NCI-H2107 treated with DMSO at 0.1 percent for 48 hours (cell line): ENCODE data around the gene CASP10.

Source experiments
- DNase-seq: peaks from one replicate; lab custom pipeline; 2025; ENCODE audit not compliant: unreplicated experiment; lab: John Stamatoyannopoulos, UW

Gene CASP10

GRCh38 chr2:201195331-201195730 is 12.4 kb downstream of the CASP10 start:
- DNase-seq: no peak

DNA sequence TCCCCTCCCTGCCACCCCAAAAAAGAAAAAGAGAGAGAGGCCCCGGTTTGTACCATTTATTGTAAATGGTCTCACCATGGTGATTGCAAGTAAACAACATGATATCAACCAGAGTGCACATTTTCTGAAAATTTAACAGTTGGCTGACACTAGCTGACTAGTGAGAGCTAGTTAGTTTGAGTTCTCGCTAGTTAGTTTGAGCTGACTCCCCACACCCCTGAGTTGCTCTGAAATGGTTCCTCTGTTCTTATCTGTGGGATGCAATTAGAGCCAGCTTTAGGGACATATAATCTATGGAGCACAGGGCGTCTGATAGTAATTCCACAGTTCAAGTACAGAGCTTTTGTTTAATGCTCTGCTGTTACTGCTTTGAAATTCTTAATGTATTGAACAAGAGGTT is 13.1 kb downstream of the CASP10 start:
- no peak for DNase-seq

DNA sequence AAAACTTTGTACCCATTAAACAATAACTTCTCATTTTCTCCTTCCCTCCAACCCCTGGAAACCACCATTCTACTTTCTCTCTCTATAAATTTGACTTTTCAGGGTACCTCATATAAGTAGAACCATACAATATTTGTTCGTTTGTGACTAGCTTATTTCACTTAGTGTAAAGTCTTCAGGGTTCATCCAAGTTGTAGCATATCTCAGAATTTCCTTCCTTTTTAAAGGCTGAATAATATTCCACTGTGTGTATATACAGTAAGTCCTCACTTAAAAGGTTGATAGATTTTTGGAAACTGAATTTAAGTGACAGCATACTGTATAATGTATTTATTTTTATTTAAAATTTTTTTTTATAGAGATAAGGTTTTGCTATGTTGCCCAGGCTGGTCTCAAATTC is 13.9 kb downstream of the CASP10 start:
- DNase-seq: no peak

DNA sequence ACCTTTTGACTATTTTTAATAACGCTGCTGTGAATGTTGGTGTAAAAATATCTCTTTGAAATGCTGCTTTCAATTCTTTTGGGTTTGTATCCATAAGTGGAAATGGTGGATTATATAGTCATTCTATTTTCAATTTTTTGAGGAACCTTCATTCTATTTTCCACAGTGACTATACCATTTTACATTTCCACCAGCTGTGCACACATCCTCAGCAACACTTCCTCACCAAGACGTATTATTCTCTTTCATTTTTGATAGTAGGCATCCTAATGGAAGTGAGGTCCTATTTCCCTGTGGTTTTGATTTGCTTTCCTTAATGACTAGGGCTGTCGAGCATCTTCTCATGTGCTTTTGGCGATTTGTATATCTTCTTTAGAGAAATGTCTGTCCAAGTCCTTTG is 14.8 kb downstream of the CASP10 start:
- DNase-seq: no peak

- DNase-seq: no peak
Measured at GRCh38 chr2:201199847-201200246, 16.9 kb downstream of the CASP10 start.

DNA sequence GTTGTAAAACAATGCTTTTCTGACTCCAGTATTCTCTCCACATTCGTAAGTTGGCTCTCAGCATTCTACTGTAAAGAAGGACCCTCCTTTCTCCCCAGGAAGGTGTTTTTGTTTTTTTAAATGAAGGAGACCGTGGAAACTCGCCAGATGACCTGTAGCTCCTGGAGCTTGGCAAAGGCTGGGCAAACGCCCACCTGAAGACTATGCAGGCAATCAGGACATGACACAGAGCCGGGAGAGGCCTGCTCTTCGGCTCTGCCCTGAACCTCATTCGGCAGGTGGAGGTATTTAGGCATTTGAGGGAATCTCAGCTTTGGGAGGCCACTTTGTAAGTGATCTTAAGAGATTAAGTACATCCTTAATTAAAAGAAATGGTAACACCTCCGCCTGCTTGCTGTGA is 17.4 kb downstream of the CASP10 start:
- no peak for DNase-seq

- no peak for DNase-seq
Measured at GRCh38 chr2:201201371-201201770, 18.4 kb downstream of the CASP10 start.

DNA sequence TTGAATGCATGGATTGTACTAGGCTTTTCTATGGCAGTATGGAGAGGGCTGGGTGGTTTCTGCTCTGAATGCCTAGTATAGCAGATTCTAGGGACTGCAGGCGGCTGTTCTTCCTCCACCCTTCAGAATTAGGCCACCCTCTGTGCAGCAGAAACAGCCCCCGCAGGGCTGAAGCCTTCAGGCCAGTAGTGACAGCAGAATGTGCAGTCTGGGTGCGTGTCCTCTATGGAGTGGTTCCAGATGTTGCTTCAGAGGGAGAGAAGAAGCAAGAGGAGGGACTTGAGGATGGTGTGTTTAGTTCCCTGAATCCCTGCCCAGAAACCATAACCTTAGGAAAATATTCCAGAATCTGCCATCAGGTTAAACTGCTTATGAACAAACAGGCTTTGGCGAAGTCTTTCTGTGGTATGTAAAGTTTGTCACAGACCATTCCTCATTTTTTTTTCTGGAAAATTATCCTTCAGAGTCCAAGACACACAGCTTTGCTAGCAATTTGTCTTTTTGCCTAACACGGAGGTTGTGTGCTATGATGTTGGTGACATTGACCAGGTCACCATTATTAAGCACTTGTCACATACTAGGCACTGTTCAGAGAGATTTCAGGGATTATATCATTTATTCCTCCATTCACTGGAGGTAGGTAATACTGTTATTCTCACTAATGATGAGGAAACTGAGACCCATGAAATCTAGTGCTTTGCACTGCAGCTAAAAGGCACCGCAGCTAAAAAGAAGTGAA is 21.1 kb downstream of the CASP10 start:
- DNase-seq: no peak

GRCh38 chr2:201204655-201205514 is 21.9 kb downstream of the CASP10 start:
- no peak for DNase-seq

DNA sequence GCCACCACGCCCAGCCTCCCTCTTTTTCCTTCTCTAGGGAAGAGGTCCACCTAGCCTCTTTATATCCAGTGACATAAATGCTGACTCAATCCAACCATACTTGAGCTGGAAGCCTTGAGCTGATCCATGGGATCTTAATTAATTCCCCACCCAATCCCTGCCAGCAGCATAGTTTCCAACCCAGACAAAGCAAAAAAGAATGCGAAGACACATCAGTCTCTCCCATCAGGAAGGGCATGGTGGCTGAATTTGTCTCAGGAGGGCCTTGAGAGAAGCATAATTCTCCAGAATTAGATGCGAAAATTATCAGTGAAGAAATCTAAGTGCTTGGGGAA is 22.5 kb downstream of the CASP10 start:
- no peak for DNase-seq

GRCh38 chr2:201208563-201209252 is 25.8 kb downstream of the CASP10 start:
- no peak for DNase-seq

GRCh38 chr2:201215963-201216362 is 33.0 kb downstream of the CASP10 start:
- DNase-seq: no peak

DNA sequence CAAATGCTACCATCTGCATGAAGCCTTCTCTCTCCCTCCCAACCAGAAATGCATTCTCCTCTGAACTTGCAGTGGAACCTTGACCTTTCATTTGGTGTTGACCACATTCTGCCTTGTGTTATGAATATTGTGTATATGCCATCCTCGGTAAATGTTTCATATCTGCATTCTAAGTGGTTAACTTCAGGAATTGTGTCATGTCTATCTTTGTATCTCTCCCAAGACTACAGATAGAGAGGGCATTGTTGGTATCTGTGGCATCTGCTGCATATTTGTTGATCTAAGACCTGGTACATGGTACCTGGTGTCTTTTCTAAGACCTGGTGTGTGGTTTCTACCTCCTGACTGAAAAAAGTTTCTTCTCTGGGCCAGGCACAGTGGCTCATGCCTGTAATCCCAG is 34.0 kb downstream of the CASP10 start:
- DNase-seq: no peak

GRCh38 chr2:201218780-201219179 is 35.8 kb downstream of the CASP10 start:
- DNase-seq: no peak

DNA sequence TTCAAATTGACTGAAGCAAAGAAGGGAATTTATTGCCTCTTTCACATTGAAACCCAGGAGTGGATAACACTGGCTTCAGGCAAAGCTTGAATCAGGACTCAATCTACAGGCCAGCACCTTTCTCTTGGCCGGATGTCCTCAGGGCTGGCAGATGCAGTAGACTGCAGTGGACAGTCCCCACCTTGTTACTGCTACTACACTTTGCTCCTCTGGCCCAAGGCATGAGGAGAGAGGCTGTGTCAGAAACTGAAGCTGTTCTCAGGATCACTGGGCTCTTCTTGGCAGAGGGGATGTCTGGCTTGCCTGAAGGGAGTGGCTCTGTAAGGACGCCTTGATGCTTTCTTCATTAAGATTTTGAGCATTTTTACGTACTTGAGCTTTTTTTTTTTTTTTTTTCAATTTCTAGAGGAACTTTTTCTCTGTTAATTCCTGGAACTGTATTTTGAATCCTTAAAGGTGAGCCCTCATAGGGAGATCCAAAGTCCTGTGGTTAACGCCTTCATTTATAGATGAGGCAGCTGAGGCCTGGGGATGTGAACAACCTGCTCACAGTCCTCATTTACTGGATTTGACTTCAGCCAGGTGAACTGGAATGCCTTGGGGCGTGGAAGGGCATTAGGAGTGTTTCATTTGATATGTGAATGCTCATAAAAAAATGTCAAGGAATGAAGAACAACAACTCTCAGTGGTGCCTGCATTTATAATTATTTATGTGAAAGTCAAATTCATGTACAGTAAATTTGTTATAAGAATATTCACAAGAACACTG is 36.6 kb downstream of the CASP10 start:
- DNase-seq: no peak

DNA sequence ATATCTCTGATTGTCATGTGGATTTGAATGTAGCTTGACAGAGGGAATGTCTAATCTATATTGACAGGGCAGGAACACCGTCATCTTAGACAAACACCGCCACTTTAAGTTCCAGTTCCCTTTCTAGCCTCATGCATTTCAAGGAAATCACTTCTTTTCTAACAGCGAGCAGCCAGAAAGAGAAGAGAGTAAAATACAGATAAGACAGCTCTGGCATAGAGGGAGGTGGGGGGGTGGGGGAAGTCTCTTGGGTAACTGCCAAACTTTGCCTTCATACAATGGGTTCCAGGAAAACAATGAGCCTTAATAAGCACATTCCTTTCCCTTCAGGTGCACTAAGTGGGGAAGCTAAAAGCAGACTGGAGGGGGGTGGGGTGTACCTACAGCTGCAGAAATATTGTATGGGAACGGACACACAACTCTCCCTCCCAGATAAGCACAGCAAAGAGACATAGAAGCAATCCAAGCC is 37.2 kb downstream of the CASP10 start:
- DNase-seq: peak; percentile 26

DNA sequence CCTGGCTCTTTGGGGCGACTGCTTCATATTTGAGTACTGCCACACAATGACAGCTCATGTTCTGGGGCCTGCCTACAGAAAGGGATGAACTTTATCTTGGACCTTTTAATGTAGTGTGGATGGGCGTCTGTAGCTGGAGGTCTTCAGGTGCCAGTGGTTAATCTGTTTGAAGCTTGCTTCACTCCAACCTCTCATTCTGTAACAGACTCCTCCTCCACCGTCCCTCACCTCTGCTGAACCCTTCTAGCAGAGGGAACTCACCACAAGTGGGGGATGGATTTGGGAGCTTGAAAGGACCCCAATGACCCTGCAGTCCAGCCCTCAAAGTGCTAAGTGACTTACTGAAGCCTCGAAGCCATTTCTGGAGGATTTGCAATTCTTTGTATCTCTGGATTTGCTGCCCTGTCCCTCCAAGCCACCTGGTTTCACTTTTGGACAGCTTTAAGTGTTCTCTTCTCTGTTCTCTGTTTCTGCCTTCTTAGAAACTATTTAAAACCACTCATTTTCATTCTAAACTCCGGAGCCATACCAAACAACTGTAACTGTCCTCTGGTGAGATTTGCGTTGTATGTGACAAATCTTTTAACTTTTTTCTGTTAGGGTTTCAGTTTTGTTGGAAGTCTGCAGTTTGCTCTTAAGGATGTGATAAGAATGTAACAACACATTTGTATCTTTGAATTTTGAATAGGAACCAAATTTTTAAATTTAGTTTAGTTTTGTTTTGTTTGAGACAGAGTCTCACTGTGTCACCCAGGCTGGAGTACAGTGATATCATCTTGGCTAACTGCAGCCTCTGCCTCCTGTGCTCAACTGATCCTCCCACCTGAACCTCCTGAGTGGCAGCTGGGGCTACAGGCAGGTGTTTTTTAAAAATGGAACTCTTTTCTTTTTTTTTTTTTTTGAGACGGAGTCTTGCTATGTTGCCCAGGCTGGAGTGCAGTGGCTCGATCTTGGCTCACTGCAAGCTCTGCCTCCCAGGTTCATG is 40.4 kb downstream of the CASP10 start:
- no peak for DNase-seq

GRCh38 chr2:201228271-201228911 is 45.5 kb downstream of the CASP10 start:
- DNase-seq: no peak

- no peak for DNase-seq
Measured at GRCh38 chr2:201228912-201229290, 46.0 kb downstream of the CASP10 start.
